H1 (cell line): Measurements from ENCODE around the gene CCDC154. TPM values are rescaled to one million over a fixed set of nuclear protein-coding genes. Genes with fewer than 3 reads are reported as not detected.

ENCODE experiments used
- CTCF ChIA-PET: fragments of 300-600 bp; sonication (Branson Sonifier 250); formaldehyde crosslinking; loops from one replicate; lab custom pipeline; 2021; ENCODE audit not compliant: partially characterized antibody; lab: Charles Lee
- POLR2A ChIA-PET: fragments of 300-600 bp; sonication (Branson Sonifier 250); formaldehyde crosslinking; loops from one replicate; lab custom pipeline; 2021; ENCODE audit warnings: inconsistent platforms; ENCODE audit not compliant: partially characterized antibody; lab: Charles Lee
- DNase-seq, 2 experiments: peaks; one replicate each; pipeline versions ENCODE4 v3.0.0 to v3.0.0-alpha.2; 2010 to 2022; ENCODE audit warnings: low spot score in 2 of 2, low read depth in 1 of 2, mixed read lengths in 1 of 2
- FAIRE-seq: peaks from 2 replicates; lab custom pipeline; 2011; peaks lifted over from hg19 to GRCh38; lab: Jason Lieb, UNC
- H2AFZ ChIP-seq: 2 replicates; pipeline ENCODE4 v1.8.1; 2012; ENCODE audit warnings: low read length, inconsistent platforms
- H2AK5ac ChIP-seq: 2 replicates; pipeline ENCODE4 v1.6.1; 2013; ENCODE audit warnings: low read depth, low read length
- H2BK120ac ChIP-seq: replicated peaks from 2 replicates; pipeline ENCODE3; 2013; ENCODE audit warnings: low read depth, low read length, inconsistent platforms
- H2BK12ac ChIP-seq: 2 replicates; pipeline ENCODE4 v1.6.1; 2013; ENCODE audit warnings: low read depth, low read length
- H2BK15ac ChIP-seq: 2 replicates; pipeline ENCODE4 v1.6.1; 2013; ENCODE audit warnings: low read length
- H2BK20ac ChIP-seq: 2 replicates; pipeline ENCODE4 v1.6.1; 2013; ENCODE audit warnings: low read length
- H2BK5ac ChIP-seq: 2 replicates; pipeline ENCODE4 v1.6.1; 2013; ENCODE audit warnings: low read depth, low read length
- H3K14ac ChIP-seq: 2 replicates; pipeline ENCODE4 v1.6.1; 2013; ENCODE audit warnings: inconsistent platforms; ENCODE audit not compliant: insufficient read length
- H3K18ac ChIP-seq: 2 replicates; pipeline ENCODE4 v1.6.1; 2013; ENCODE audit warnings: low read length; ENCODE audit errors: extremely low read depth
- H3K23ac ChIP-seq: 2 replicates; pipeline ENCODE4 v1.6.1; 2013; ENCODE audit warnings: inconsistent platforms; ENCODE audit not compliant: insufficient read length
- H3K23me2 ChIP-seq: 2 replicates; pipeline ENCODE4 v1.6.1; 2013; ENCODE audit warnings: low read depth, low read length
- H3K27ac ChIP-seq: 2 replicates; pipeline ENCODE4 v1.6.1; 2011; ENCODE audit warnings: low read depth, low read length, inconsistent platforms
- H3K27me3 ChIP-seq, 4 experiments: replicated peaks in 1 of 4; 1 replicate in 1 of 4; 2 replicates in 3 of 4; pipeline versions ENCODE4 v1.6.1 to v1.8.1; 2011 to 2013; ENCODE audit warnings: low read length in 3 of 4, mild to moderate bottlenecking in 3 of 4, inconsistent platforms in 2 of 4, mixed read lengths in 2 of 4, moderate library complexity in 1 of 4; ENCODE audit not compliant: control insufficient read depth in 3 of 4, insufficient read depth in 3 of 4; ENCODE audit errors: extremely low read depth in 1 of 4
- H3K36me3 ChIP-seq, 4 experiments: 2 replicates each; pipeline versions ENCODE4 v1.6.1 to v1.8.1; 2011 to 2013; ENCODE audit warnings: mild to moderate bottlenecking in 4 of 4, low read length in 3 of 4, moderate library complexity in 2 of 4, control low read depth in 1 of 4, inconsistent platforms in 1 of 4; ENCODE audit not compliant: insufficient read depth in 4 of 4, control insufficient read depth in 2 of 4
- H3K4ac ChIP-seq: replicated peaks from 2 replicates; pipeline ENCODE3; 2013; ENCODE audit warnings: low read length, low read depth, mixed read lengths, inconsistent platforms; ENCODE audit not compliant: insufficient read length
- H3K4me1 ChIP-seq, 4 experiments: replicated peaks in 1 of 4; 1 replicate in 1 of 4; 2 replicates in 3 of 4; pipeline versions ENCODE4 v1.6.1 to v1.8.1; 2011 to 2013; ENCODE audit warnings: low read length in 3 of 4, inconsistent platforms in 2 of 4, mixed read lengths in 1 of 4; ENCODE audit not compliant: insufficient read depth in 4 of 4, control insufficient read depth in 3 of 4
- H3K4me2 ChIP-seq, 2 experiments: 2 replicates each; pipeline versions ENCODE4 v1.6.1 to v1.8.1; 2011 to 2013; ENCODE audit warnings: low read depth in 2 of 2, low read length in 2 of 2, control low read depth in 1 of 2, inconsistent platforms in 1 of 2, mild to moderate bottlenecking in 1 of 2; ENCODE audit not compliant: insufficient read depth in 1 of 2
- H3K4me3 ChIP-seq, 4 experiments: fragments of 200-600, 300-600 bp in 1 of 4; sonication (generic), shearing (Covaris generic), sonication (Bioruptor Twin) in 1 of 4; 2 replicates each; pipeline versions ENCODE4 v1.5.1 to v1.8.1; 2011 to 2016; ENCODE audit warnings: low read length in 4 of 4, low read depth in 3 of 4, control low read depth in 2 of 4, inconsistent platforms in 2 of 4, mild to moderate bottlenecking in 2 of 4, mixed read lengths in 1 of 4, moderate library complexity in 1 of 4; ENCODE audit not compliant: insufficient read depth in 2 of 4; ENCODE audit errors: extremely low read depth in 1 of 4
- H3K56ac ChIP-seq: replicated peaks from 2 replicates; pipeline ENCODE3; 2013; ENCODE audit warnings: low read depth, mild to moderate bottlenecking, mixed read lengths, low read length, inconsistent platforms; ENCODE audit not compliant: insufficient read length
- H3K79me1 ChIP-seq: 2 replicates; pipeline ENCODE4 v1.6.1; 2013; ENCODE audit warnings: low read depth, low read length, control low read depth
- H3K79me2 ChIP-seq, 2 experiments: 2 replicates each; pipeline versions ENCODE4 v1.6.1 to v1.8.1; 2012 to 2013; ENCODE audit warnings: low read length in 2 of 2, mild to moderate bottlenecking in 2 of 2, inconsistent platforms in 1 of 2; ENCODE audit not compliant: insufficient read depth in 2 of 2, control insufficient read depth in 1 of 2
- H3K9ac ChIP-seq, 4 experiments: replicated peaks in 1 of 4; 1 replicate in 1 of 4; 2 replicates in 3 of 4; pipeline versions ENCODE4 v1.6.1 to v1.8.1; 2011 to 2013; ENCODE audit warnings: low read depth in 3 of 4, low read length in 3 of 4, control low read depth in 2 of 4, mild to moderate bottlenecking in 2 of 4, moderate library complexity in 2 of 4, inconsistent platforms in 1 of 4; ENCODE audit errors: extremely low read depth in 1 of 4
- H3K9me3 ChIP-seq, 2 experiments: 2 replicates each; pipeline versions ENCODE4 v1.6.1 to v1.8.1; 2012 to 2013; ENCODE audit warnings: mild to moderate bottlenecking in 2 of 2, moderate library complexity in 2 of 2, control low read depth in 1 of 2, inconsistent platforms in 1 of 2, low read depth in 1 of 2, low read length in 1 of 2, mixed read lengths in 1 of 2; ENCODE audit not compliant: insufficient read depth in 2 of 2
- H4K20me1 ChIP-seq, 2 experiments: replicated peaks in 1 of 2; 2 replicates each; pipeline versions ENCODE3 to v1.8.1; 2011 to 2013; ENCODE audit warnings: inconsistent platforms in 2 of 2, low read length in 2 of 2, mild to moderate bottlenecking in 1 of 2; ENCODE audit not compliant: insufficient read depth in 2 of 2, control insufficient read depth in 1 of 2
- H4K5ac ChIP-seq: 2 replicates; pipeline ENCODE4 v1.6.1; 2013; ENCODE audit warnings: low read length, low read depth, mixed read lengths, inconsistent platforms; ENCODE audit not compliant: insufficient read length
- H4K8ac ChIP-seq: 2 replicates; pipeline ENCODE4 v1.8.0; 2013; ENCODE audit warnings: mild to moderate bottlenecking, moderate library complexity, low read length, inconsistent platforms; ENCODE audit not compliant: insufficient read depth; ENCODE audit errors: extremely low read depth
- H4K91ac ChIP-seq: replicated peaks from 2 replicates; pipeline ENCODE3; 2013; ENCODE audit warnings: low read length, mixed read lengths, inconsistent platforms; ENCODE audit not compliant: insufficient read length
- HDAC2 ChIP-seq, 2 experiments: fragments of 300-600 bp in 1 of 2; sonication (generic) in 1 of 2; IDR thresholded peaks; 2 replicates each; pipeline ENCODE4 v1.6.1; 2011 to 2012; ENCODE audit warnings: low read depth in 2 of 2, low read length in 2 of 2, mild to moderate bottlenecking in 2 of 2, moderate library complexity in 2 of 2, borderline replicate concordance in 1 of 2, inconsistent platforms in 1 of 2
- RNF2 ChIP-seq: fragments of 200-900, 300-1000 bp; sonication (generic); IDR thresholded peaks from 2 replicates; pipeline ENCODE4 v1.7.1; 2016; ENCODE audit warnings: borderline replicate concordance, low read depth, mild to moderate bottlenecking, antibody characterized with exemption, low read length; ENCODE audit not compliant: poor library complexity, severe bottlenecking; ENCODE audit errors: missing control alignments
- TAF1 ChIP-seq: IDR thresholded peaks from 2 replicates; pipeline ENCODE4 v1.6.1; 2011; ENCODE audit warnings: mild to moderate bottlenecking, low read depth, low read length
- WGBS, 2 experiments: shearing (Covaris generic) in 1 of 2; methylation state at CpG; one replicate each; pipeline versions ENCODE4 v1.1.6 to v1.1.7; 2013 to 2015; ENCODE audit warnings: low lambda C conversion rate in 2 of 2, mixed read lengths in 2 of 2, inconsistent platforms in 1 of 2, low coverage in 1 of 2, missing lambda C conversion rate in 1 of 2; ENCODE audit not compliant: insufficient replicate concordance in 2 of 2, insufficient coverage in 1 of 2, insufficient read length in 1 of 2; ENCODE audit errors: extremely low coverage in 1 of 2, missing lambda C conversion rate in 1 of 2; 5-methylcytosine and 5-hydroxymethylcytosine counted together
- polyA plus RNA-seq, 7 experiments: library from polyadenylated mRNA; depleted of rRNA in 3 of 7; stranded (reverse) in 5 of 7; unstranded in 2 of 7; fragments of >200 nt in 5 of 7; fragments of 200-250 nt in 2 of 7; gene quantifications; 1 replicate in 5 of 7; 2 replicates in 1 of 7; 4 replicates in 1 of 7; pipeline versions ENCODE4 v1.2.1 to v1.2.3, GENCODE V29; 2011 to 2013; ENCODE audit warnings: missing spikeins in 2 of 7, mixed read lengths in 2 of 7
- total RNA-seq: library from RNA; stranded (reverse); fragmentation: NEBNext Ultra II Directional; extraction: Animal tissue kit (Norgen Biotek cat#: 25700); gene quantifications from 2 replicates; pipeline ENCODE4 v1.2.1, GENCODE V29; 2021

The CCDC154 gene
- total and polyA plus RNA-seq, 2 of the 8 experiments (the other 6 are each of a cell fraction or from before 2014, with no cell fraction given): 0.15 to 0.88 TPM

GRCh38 chr16:1390239-1390779 lies 54.0 kb downstream of the CCDC154 start:
- Histone ChIP-seq H3K18ac (no peak overlapping the region), H3K27me3 (no peaks in the 10 kb centered on the region), H3K23ac (no peak overlapping the region), H2BK5ac (no peak overlapping the region), H2AK5ac (no peak overlapping the region), H4K91ac (no peak overlapping the region), H3K4me3 (no peak overlapping the region), H3K9me3 (no peaks in the 10 kb centered on the region), H4K20me1 (peaks cover 0 to 5% of the 10 kb centered on the region in 2 experiments), H3K56ac (no peak overlapping the region), H3K4me1 (no peaks in the 10 kb centered on the region), H2BK120ac (no peak overlapping the region), H3K4ac (no peak overlapping the region), H3K79me1 (no peaks in the 10 kb centered on the region), H3K23me2 (no peaks in the 10 kb centered on the region), H4K8ac (no peak overlapping the region), H3K4me2 (no peak overlapping the region), H2AFZ (no peak overlapping the region), H3K36me3 (peaks cover 3 to 9% (median 4%) of the 10 kb centered on the region in 4 experiments; a peak in 5 of 8 replicates), H3K27ac (no peak overlapping the region), H3K14ac (no peak overlapping the region), H3K9ac (no peak overlapping the region), H4K5ac (no peak overlapping the region), H3K79me2 (no peaks in the 10 kb centered on the region), H2BK20ac (no peak overlapping the region), H2BK15ac (no peak overlapping the region), H2BK12ac (no peak overlapping the region)
- WGBS, 2 experiments: 87% methylated on average over 25 of the region's 28 CpGs; no CpG with 5 or more reads in 1 of the 2 experiments
- no peak for FAIRE-seq
- CTCF ChIA-PET: interaction anchor here (0.9 to 1.4 kb wide), 2 partner anchors 14 to 27 kb away, joined by 3 read pairs; no protein-coding TSS in a partner anchor
- DNase-seq: no peak
- POLR2A ChIA-PET: interaction anchor here (1.1 to 1.5 kb wide), 3 partner anchors 9 to 30 kb away, joined by 3 read pairs; partner anchors contain the start of gene UQCC4
- TF ChIP-seq RNF2: no peak
- TF ChIP-seq TAF1: no peak
- TF ChIP-seq HDAC2 (IDR thresholded peaks at IDR 0.05; ENCODE audit: borderline replicate concordance in 1 of 2, low read depth in 2 of 2, low read length in 2 of 2): no peak
